Neuron (in vitro differentiated cells): ENCODE measurements around the gene ERLEC1.

ENCODE experiments used
- H2AFZ ChIP-seq: one replicate; pipeline ENCODE4 v1.6.1; 2013; ENCODE audit warnings: low read depth, mild to moderate bottlenecking, inconsistent platforms, low read length, moderate library complexity
- H3K27me3 ChIP-seq: one replicate; pipeline ENCODE4 v1.6.1; 2013; ENCODE audit warnings: low read length; ENCODE audit not compliant: insufficient read depth
- H3K36me3 ChIP-seq: one replicate; pipeline ENCODE4 v1.6.1; 2013; ENCODE audit warnings: low read length; ENCODE audit not compliant: insufficient read depth
- H3K4me1 ChIP-seq: one replicate; pipeline ENCODE4 v1.6.1; 2013; ENCODE audit warnings: low read length; ENCODE audit not compliant: insufficient read depth
- H3K4me3 ChIP-seq: 2 replicates; pipeline ENCODE4 v1.5.1; 2013; ENCODE audit warnings: mild to moderate bottlenecking, low read length, moderate library complexity
- H3K9me3 ChIP-seq: one replicate; pipeline ENCODE4 v1.6.1; 2013; ENCODE audit warnings: low read length

Gene ERLEC1

GRCh38 chr2:53765767-53766166 is 21.1 kb upstream of the ERLEC1 start:
- peaks cover 11% of the 10 kb centered on the region for H3K4me1 ChIP-seq
- H3K36me3 ChIP-seq, result peaks cover 40% of the 10 kb centered on the region
- no peak overlapping the region for H3K4me3 ChIP-seq
- no peak overlapping the region for H2AFZ ChIP-seq
- H3K9me3 ChIP-seq, result no peaks in the 10 kb centered on the region
- no peaks in the 10 kb centered on the region for H3K27me3 ChIP-seq

- Histone ChIP-seq H3K4me3 (peak within 1 kb of the TSS; percentile 87), H3K4me1 (peaks cover 11% of the 10 kb centered on the region), H2AFZ (peak within 1 kb of the TSS; percentile 68)
These were observed 19.2 kb upstream of the ERLEC1 start, which contains the start of gene CHAC2 for GRCh38 chr2:53767405-53768241. Gene CHAC2 (plus strand): TSS chr2:53767804. CDS start chr2:53767887, 83 bp downstream.

DNA sequence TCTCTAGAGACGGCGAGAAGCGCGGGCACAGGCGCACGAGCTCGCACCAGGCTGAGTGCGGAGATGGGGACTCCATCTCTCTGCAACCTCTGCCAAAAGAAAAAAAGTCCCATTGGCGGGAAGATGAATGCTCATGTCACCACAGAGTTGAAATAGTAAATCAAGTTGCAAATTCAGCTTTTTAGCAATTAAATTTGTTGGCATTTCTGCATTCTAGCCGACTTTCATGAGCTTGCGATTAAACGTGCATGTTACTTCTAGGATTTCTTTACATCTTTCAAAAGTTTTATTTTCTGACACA is 18.7 kb upstream of the ERLEC1 start:
- Histone ChIP-seq H3K4me3 (peak overlapping the region; percentile 87), H2AFZ (peak overlapping the region; percentile 68), H3K4me1 (peaks cover 11% of the 10 kb centered on the region), H3K27me3 (no peaks in the 10 kb centered on the region), H3K36me3 (peaks cover 17% of the 10 kb centered on the region), H3K9me3 (no peaks in the 10 kb centered on the region)

More at GRCh38 chr2:53767405-53768241, 19.2 kb upstream of the ERLEC1 start, which contains the start of gene CHAC2:
- H3K27me3 ChIP-seq, result no peaks in the 10 kb centered on the region
- H3K36me3 ChIP-seq, result peaks cover 22% of the 10 kb centered on the region
- no peaks in the 10 kb centered on the region for H3K9me3 ChIP-seq

DNA sequence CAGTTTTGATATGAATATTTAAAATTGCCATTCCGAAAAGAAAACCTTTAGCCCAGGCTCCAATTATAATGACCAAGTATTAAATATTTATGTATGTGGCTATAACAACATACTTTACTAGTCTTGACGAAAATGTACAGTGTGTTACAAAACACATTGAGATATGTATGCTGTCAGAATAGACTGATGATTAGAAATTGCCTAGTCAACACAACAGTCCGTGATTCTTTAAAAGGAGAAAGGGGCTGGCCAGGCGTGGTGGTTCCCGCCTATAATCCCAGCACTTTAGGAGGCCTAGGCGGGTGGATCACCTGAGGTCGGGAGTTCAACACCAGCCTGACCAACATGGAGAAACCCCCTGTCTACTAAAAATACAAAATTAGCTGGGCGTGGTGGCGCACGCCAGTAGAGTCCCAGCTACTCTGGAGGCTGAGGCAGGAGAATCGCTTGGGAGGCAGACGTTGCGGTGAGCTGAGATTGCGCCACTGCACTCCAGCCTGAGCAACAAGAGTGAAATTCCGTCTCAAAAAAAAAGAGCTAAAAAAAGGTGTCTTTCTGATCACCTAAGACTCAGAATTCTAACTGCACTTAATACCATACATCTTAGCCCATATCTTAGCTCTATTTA is 17.4 kb upstream of the ERLEC1 start:
- Histone ChIP-seq H3K27me3 (no peaks in the 10 kb centered on the region), H2AFZ (no peak overlapping the region), H3K9me3 (no peaks in the 10 kb centered on the region), H3K4me1 (peaks cover 11% of the 10 kb centered on the region), H3K36me3 (peaks cover 18% of the 10 kb centered on the region), H3K4me3 (no peak overlapping the region)

- Histone ChIP-seq H2AFZ (no peak overlapping the region), H3K27me3 (no peaks in the 10 kb centered on the region), H3K4me1 (peaks cover 11% of the 10 kb centered on the region), H3K9me3 (no peaks in the 10 kb centered on the region), H3K36me3 (peaks cover 13% of the 10 kb centered on the region), H3K4me3 (no peak overlapping the region)
These were observed 16.6 kb upstream of the ERLEC1 start for GRCh38 chr2:53770264-53770663.

GRCh38 chr2:53777134-53777533 is 9.7 kb upstream of the ERLEC1 start:
- H3K27me3 ChIP-seq, result no peaks in the 10 kb centered on the region
- H3K4me3 ChIP-seq, result no peak overlapping the region
- H3K4me1 ChIP-seq, result no peaks in the 10 kb centered on the region
- H3K9me3 ChIP-seq, result no peaks in the 10 kb centered on the region
- no peak overlapping the region for H2AFZ ChIP-seq
- H3K36me3 ChIP-seq, result peaks cover 36% of the 10 kb centered on the region

DNA sequence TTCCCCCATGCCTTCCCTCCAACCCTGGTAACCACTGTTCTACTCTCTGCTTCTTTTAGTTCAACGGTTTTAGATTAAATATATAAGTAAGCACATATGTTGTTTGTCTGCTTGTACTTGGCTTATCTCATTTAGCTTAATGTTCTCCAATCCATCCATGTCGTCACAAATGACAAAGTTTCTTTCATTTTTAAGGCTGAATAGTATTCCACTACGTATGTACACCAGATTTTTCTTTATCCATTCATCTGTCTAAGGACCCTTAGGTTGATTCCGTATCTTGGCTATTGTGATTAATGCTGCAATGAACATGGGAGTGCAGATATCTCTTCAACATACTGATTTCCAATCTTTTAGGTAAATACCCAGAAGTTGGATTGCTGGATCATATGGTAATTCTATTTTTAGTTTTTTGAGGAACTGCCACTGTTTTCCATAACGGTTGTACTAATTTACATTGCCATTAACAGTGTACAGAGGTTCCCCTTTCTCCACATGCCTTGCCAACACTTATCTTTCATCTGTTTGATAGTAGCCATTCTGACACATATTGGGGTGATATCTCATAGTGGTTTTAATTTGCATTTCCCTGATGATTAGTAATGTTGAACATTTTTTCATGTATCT is 8.2 kb upstream of the ERLEC1 start:
- Histone ChIP-seq H3K9me3 (no peaks in the 10 kb centered on the region), H3K4me1 (no peaks in the 10 kb centered on the region), H3K27me3 (no peaks in the 10 kb centered on the region), H3K36me3 (peaks cover 35% of the 10 kb centered on the region), H3K4me3 (no peak overlapping the region), H2AFZ (no peak overlapping the region)

DNA sequence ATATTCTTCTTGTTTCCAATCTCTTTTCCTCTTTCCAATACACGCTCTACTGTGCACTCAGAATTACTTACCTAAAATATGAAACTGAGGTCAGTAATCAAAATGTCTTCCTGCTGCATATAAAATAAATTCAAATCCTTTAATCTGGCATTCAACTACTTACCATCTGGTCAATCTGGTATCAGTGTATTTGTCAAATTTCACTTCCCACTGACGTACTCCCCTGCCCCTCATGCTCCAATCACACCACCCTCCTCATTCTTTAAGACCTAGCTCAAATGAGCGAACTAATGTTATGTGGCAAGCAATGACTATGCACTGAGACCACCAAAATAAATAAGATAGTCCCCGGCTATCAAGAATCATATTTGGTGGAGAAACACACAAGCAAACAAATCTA is 6.8 kb upstream of the ERLEC1 start:
- Histone ChIP-seq H3K27me3 (no peaks in the 10 kb centered on the region), H2AFZ (no peak overlapping the region), H3K4me1 (peaks cover 13% of the 10 kb centered on the region), H3K36me3 (peaks cover 25% of the 10 kb centered on the region), H3K9me3 (no peaks in the 10 kb centered on the region), H3K4me3 (no peak overlapping the region)

DNA sequence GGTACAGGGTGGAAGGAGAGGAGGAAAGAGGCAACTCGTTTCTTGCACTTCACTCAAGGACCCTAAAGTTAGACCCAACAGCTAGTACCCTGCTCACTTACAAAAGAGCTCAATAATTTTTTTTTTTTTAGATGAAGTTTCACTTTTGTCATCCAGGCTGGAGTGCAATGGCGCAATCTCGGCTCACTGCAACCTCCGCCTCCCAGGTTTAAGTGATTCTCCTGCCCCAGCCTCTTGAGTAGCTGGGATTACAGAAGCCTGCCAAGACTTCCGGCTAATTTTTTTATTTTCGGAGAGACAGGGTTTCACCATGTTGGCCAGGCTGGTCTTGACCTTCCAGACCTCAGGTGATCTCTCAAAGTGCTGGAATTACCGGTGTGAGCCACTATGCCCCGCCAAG is 4.2 kb upstream of the ERLEC1 start:
- Histone ChIP-seq H3K27me3 (no peaks in the 10 kb centered on the region), H3K36me3 (peaks cover 21% of the 10 kb centered on the region), H3K9me3 (no peaks in the 10 kb centered on the region), H2AFZ (no peak overlapping the region), H3K4me3 (no peak overlapping the region), H3K4me1 (peaks cover 21% of the 10 kb centered on the region)

DNA sequence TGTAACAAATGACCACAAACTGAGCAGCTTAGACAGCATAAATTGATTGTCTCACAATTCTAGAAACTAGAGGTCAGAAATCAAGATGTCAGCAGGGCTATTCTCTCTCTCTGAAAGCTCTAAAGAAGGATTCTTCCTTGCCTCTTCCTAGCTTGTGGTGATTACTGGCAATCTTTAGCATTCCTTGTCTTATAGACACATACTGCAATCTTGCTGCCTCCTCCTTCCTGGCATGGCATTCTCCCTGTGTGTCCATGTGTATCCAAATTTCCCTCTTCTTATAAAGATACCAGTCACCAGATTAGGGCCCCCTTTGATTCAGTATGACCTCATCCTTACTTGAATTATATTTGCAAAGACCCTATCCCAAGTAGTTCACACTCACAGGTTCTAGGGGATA is 2.4 kb upstream of the ERLEC1 start:
- H3K4me3 ChIP-seq, result peak overlapping the region; percentile 90
- peaks cover 26% of the 10 kb centered on the region for H3K4me1 ChIP-seq
- H3K36me3 ChIP-seq, result peaks cover 17% of the 10 kb centered on the region
- no peaks in the 10 kb centered on the region for H3K27me3 ChIP-seq
- H2AFZ ChIP-seq, result no peak overlapping the region
- H3K9me3 ChIP-seq, result no peaks in the 10 kb centered on the region

DNA sequence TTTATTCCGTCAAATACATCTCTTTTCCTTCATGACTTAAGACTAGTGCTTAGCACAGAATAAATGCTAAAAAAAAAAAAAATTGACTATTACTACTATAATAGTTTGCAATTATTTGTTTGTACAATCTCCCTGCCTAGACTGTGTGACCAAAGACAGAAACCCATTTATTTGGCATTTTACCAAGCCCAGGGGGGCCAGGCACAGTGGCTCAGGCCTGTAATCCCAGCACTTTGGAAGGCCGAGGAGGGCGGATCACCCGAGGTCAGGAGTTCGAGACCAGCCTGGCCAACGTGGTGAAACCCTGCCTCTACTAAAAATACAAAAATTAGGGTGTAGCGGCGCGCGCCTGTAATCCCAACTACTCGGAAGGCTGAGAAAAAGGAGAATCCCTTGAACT is 1.5 kb upstream of the ERLEC1 start:
- Histone ChIP-seq H3K4me1 (peaks cover 26% of the 10 kb centered on the region), H3K36me3 (peaks cover 11% of the 10 kb centered on the region), H2AFZ (no peak overlapping the region), H3K4me3 (peak overlapping the region; percentile 90), H3K27me3 (no peaks in the 10 kb centered on the region), H3K9me3 (no peaks in the 10 kb centered on the region)

DNA sequence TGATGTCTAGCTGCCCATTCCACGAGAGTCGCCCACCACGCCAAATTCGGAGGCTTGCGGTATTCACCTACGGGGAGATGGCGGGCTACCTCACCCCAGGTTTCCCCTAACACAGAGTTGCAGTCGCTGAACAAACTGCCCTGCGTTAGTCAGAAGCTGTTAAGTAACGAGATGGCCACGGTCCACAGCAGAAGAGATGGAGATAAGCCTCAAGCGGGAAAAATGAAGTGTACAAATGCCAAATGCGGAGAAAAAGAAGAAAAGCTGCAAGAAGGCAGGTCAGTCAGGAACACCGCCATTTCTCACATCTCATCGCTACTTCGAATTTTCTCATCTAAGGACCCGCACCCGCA is 516 bp upstream of the ERLEC1 start:
- H3K4me3 ChIP-seq, result peak overlapping the region; percentile 90
- peak overlapping the region; percentile 72 for H2AFZ ChIP-seq
- no peaks in the 10 kb centered on the region for H3K9me3 ChIP-seq
- H3K27me3 ChIP-seq, result no peaks in the 10 kb centered on the region
- peaks cover 8% of the 10 kb centered on the region for H3K36me3 ChIP-seq
- peaks cover 26% of the 10 kb centered on the region for H3K4me1 ChIP-seq

DNA sequence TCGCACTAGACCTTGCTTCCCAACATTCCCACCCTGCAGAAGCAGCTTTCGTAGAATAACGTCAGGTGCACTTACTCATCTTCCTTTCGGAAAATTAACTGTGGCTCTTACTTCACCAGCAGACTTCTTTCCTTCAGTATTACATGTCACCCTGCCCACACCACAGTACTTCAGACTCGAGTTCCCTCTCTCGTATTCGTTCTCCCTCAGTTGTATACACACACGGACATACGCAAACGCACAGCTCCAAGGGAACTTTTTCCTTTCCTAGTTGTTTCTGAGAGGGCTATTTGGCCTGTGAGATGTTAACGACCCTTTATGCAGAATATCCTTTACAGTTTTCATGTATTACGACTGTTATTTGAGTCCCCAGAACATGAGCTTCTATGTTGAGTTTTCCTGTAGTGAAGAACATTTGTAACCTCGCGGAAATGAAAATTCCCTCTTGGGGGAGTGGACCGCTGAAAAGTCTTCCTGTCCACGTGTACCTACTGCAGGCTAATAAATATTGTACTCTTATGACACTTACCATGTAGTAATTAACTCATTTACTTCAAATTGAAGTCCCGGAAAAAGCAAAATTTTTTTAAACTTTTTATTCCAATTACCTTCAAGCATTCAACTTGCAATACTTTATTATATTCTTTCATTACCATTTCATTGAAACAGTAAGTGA is 908 bp downstream of the ERLEC1 start:
- Histone ChIP-seq H3K9me3 (no peaks in the 10 kb centered on the region), H3K27me3 (no peaks in the 10 kb centered on the region), H2AFZ (peak overlapping the region; percentile 72), H3K36me3 (no peaks in the 10 kb centered on the region), H3K4me3 (peak overlapping the region; percentile 90), H3K4me1 (peaks cover 26% of the 10 kb centered on the region)
